Astrocyte (in vitro differentiated cells and primary cell): ENCODE measurements around the gene POU5F1. TPM values are rescaled to one million over a fixed set of nuclear protein-coding genes. Genes with fewer than 3 reads are reported as not detected.

Experiments used
- DNase-seq: peaks from one replicate; pipeline ENCODE4 v3.0.0-alpha.2; 2010; ENCODE audit warnings: low read depth
- FAIRE-seq: peaks from 2 replicates; lab custom pipeline; 2011; peaks lifted over from hg19 to GRCh38; lab: Jason Lieb, UNC
- H2AFZ ChIP-seq: 2 replicates; pipeline ENCODE4 v1.6.0; 2012; ENCODE audit warnings: low read depth, low read length, inconsistent platforms
- H3K27ac ChIP-seq: 2 replicates; pipeline ENCODE4 v1.5.1; 2011; ENCODE audit warnings: low read depth, low read length, inconsistent platforms
- H3K27me3 ChIP-seq: 2 replicates; pipeline ENCODE4 v1.6.0; 2011; ENCODE audit warnings: low read length, inconsistent platforms; ENCODE audit not compliant: insufficient read depth
- H3K36me3 ChIP-seq: 2 replicates; pipeline ENCODE4 v1.5.1; 2011; ENCODE audit warnings: low read length, inconsistent platforms; ENCODE audit not compliant: insufficient read depth
- H3K4me1 ChIP-seq: 2 replicates; pipeline ENCODE4 v1.5.1; 2011; ENCODE audit warnings: low read length, inconsistent platforms; ENCODE audit not compliant: insufficient read depth
- H3K4me2 ChIP-seq: 2 replicates; pipeline ENCODE4 v1.6.0; 2012; ENCODE audit warnings: low read length, inconsistent platforms
- H3K4me3 ChIP-seq: 2 replicates; pipeline ENCODE4 v1.5.1; 2011; ENCODE audit warnings: low read depth, mild to moderate bottlenecking, low read length, inconsistent platforms; ENCODE audit not compliant: insufficient read depth
- H3K79me2 ChIP-seq: 2 replicates; pipeline ENCODE4 v1.6.0; 2012; ENCODE audit warnings: mild to moderate bottlenecking, low read length, inconsistent platforms; ENCODE audit not compliant: insufficient read depth
- H3K9ac ChIP-seq: 2 replicates; pipeline ENCODE4 v1.6.0; 2012; ENCODE audit warnings: mild to moderate bottlenecking, low read length, inconsistent platforms
- H3K9me3 ChIP-seq: 2 replicates; pipeline ENCODE4 v1.5.1; 2012; ENCODE audit warnings: low read depth, mild to moderate bottlenecking, low read length, inconsistent platforms; ENCODE audit not compliant: insufficient read depth
- H4K20me1 ChIP-seq: 2 replicates; pipeline ENCODE4 v1.6.0; 2012; ENCODE audit warnings: low read length, inconsistent platforms; ENCODE audit not compliant: insufficient read depth
- H3K27ac Mint-ChIP-seq: one replicate; pipeline ENCODE4 v1.8.0; 2021; ENCODE audit warnings: mild to moderate bottlenecking, mixed read lengths; ENCODE audit not compliant: unreplicated experiment
- H3K27me3 Mint-ChIP-seq: one replicate; pipeline ENCODE4 v1.8.0; 2021; ENCODE audit warnings: low read depth, mixed read lengths; ENCODE audit not compliant: unreplicated experiment
- H3K36me3 Mint-ChIP-seq: one replicate; pipeline ENCODE4 v1.8.0; 2021; ENCODE audit warnings: low read depth, mixed read lengths; ENCODE audit not compliant: unreplicated experiment
- H3K4me1 Mint-ChIP-seq: one replicate; pipeline ENCODE4 v1.8.0; 2021; ENCODE audit warnings: low read depth, mixed read lengths; ENCODE audit not compliant: unreplicated experiment
- H3K4me3 Mint-ChIP-seq: one replicate; pipeline ENCODE4 v1.8.0; 2021; ENCODE audit warnings: mild to moderate bottlenecking, moderate library complexity, mixed read lengths; ENCODE audit not compliant: unreplicated experiment
- H3K9me3 Mint-ChIP-seq: one replicate; pipeline ENCODE4 v1.8.0; 2021; ENCODE audit warnings: mild to moderate bottlenecking, mixed read lengths; ENCODE audit not compliant: unreplicated experiment
- EZH2 ChIP-seq: IDR thresholded peaks from 2 replicates; pipeline ENCODE4 v1.6.1; 2012; ENCODE audit warnings: mild to moderate bottlenecking, low read length, inconsistent platforms; ENCODE audit not compliant: insufficient read depth
- total RNA-seq: library from RNA; stranded (reverse); gene quantifications from 2 replicates; pipeline ENCODE4 v1.2.1, GENCODE V29; 2021
- TF ChIP-seq, protein P1 (sequence below): IDR thresholded peaks from 2 replicates; pipeline ENCODE4 v1.5.1; 2011; ENCODE audit warnings: low read depth, mild to moderate bottlenecking, inconsistent platforms, low read length, moderate library complexity; ENCODE audit not compliant: insufficient read depth

POU5F1 gene
- total RNA-seq, 1 donor from 2014 or later: 5.4 TPM

GRCh38 chr6:31118178-31118577 lies 52.3 kb downstream of the POU5F1 start:
- no peaks in the 10 kb centered on the region for H3K9me3 Mint-ChIP-seq
- no peak overlapping the region for H3K27ac ChIP-seq
- FAIRE-seq (no peak), DNase-seq (no peak)
- peaks cover 47% of the 10 kb centered on the region for H3K4me1 Mint-ChIP-seq
- peaks cover 5% of the 10 kb centered on the region for H3K36me3 Mint-ChIP-seq
- H3K27me3 Mint-ChIP-seq: no peaks in the 10 kb centered on the region
- no peaks in the 10 kb centered on the region for H4K20me1 ChIP-seq
- no peak overlapping the region for H3K4me2 ChIP-seq
- no peak overlapping the region for H3K27ac Mint-ChIP-seq
- H3K4me3 Mint-ChIP-seq: no peak overlapping the region
- H3K9me3 ChIP-seq: no peaks in the 10 kb centered on the region
- no peak overlapping the region for H2AFZ ChIP-seq
- H3K4me1 ChIP-seq: peaks cover 31% of the 10 kb centered on the region
- no peak overlapping the region for H3K9ac ChIP-seq
- peaks cover 31% of the 10 kb centered on the region for H3K79me2 ChIP-seq
- H3K27me3 ChIP-seq: no peaks in the 10 kb centered on the region
- no peaks in the 10 kb centered on the region for H3K36me3 ChIP-seq
- TF ChIP-seq, protein P1, sequence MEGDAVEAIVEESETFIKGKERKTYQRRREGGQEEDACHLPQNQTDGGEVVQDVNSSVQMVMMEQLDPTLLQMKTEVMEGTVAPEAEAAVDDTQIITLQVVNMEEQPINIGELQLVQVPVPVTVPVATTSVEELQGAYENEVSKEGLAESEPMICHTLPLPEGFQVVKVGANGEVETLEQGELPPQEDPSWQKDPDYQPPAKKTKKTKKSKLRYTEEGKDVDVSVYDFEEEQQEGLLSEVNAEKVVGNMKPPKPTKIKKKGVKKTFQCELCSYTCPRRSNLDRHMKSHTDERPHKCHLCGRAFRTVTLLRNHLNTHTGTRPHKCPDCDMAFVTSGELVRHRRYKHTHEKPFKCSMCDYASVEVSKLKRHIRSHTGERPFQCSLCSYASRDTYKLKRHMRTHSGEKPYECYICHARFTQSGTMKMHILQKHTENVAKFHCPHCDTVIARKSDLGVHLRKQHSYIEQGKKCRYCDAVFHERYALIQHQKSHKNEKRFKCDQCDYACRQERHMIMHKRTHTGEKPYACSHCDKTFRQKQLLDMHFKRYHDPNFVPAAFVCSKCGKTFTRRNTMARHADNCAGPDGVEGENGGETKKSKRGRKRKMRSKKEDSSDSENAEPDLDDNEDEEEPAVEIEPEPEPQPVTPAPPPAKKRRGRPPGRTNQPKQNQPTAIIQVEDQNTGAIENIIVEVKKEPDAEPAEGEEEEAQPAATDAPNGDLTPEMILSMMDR: no peak
- no peak for TF ChIP-seq EZH2
- H3K4me3 ChIP-seq: no peak overlapping the region

DNA sequence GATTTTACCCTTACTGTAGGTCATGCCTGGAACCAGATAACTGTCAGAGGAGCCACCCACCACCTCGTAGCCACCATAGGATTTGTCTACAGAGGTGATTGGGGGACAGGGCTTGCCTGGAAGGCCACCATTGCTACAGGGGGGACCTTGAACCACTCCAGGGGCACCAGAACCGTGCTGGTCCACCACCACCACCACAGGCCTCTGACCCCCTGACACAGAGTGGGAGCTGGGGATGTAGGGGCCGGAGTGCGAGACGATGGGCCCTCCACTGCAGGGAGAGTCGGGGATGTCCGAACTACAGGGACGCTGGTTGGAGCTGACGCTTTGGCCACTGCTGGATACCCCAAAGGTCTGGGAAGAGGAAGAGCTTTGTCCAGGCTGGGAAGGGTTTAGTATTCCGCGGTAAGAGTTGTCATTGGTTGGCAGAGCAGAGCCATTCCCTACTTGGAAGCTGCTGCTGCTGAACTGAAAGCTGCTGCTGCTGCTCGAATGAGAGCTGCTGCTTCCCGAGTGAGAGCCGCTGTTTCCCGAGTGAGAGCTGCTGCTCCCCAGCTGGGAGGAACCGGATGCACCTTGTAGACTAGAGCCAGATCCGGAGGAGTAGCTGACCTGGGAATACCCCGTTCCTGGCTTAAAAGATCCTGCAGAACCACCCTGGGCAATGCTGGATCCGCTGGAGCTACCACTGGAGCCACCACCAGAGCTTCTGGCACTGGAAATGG lies 53.7 kb downstream of the POU5F1 start:
- H3K27me3 ChIP-seq: no peaks in the 10 kb centered on the region
- H4K20me1 ChIP-seq: no peaks in the 10 kb centered on the region
- no peak overlapping the region for H3K4me3 ChIP-seq
- no peak overlapping the region for H2AFZ ChIP-seq
- Mint-ChIP-seq H3K9me3 (no peaks in the 10 kb centered on the region), H3K27me3 (no peaks in the 10 kb centered on the region), H3K36me3 (peaks cover 3% of the 10 kb centered on the region), H3K27ac (no peak overlapping the region), H3K4me3 (no peak overlapping the region), H3K4me1 (peaks cover 45% of the 10 kb centered on the region)
- peaks cover 31% of the 10 kb centered on the region for H3K79me2 ChIP-seq
- no peaks in the 10 kb centered on the region for H3K9me3 ChIP-seq
- no peaks in the 10 kb centered on the region for H3K36me3 ChIP-seq
- DNase-seq (no peak), FAIRE-seq (no peak)
- H3K9ac ChIP-seq: no peak overlapping the region
- H3K4me1 ChIP-seq: peaks cover 24% of the 10 kb centered on the region
- no peak overlapping the region for H3K27ac ChIP-seq
- no peak overlapping the region for H3K4me2 ChIP-seq
- TF ChIP-seq EZH2: no peak
- TF ChIP-seq, protein P1: no peak

DNA sequence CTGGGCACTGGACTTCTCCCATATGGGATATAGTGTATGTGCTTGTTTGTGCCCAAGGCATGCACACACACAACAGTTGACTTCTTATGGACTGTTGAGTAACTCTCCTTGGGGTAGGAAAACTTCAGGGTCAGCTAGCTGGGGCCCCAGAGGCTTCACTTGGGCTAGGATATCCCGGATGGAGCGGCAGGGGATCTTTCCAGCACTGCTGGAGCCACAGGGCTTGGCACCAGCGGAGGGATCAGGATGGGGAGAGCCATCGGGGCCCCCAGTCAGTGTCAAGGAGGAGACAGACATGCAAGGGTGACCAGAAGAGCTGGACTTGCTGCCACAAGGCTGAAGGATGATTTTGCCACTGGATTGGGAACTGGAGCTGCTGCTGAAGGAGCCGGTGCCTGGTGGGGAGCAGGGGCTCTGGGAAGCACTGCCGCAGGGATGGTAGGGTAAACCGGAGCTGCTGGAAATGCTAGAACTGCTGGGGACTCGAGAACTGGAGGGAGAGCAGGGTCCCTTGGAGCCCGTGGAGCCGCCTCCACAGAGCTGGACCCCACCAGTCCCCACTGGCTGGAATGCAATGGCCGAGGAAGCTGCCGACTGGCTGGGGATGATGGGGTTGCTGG lies 54.4 kb downstream of the POU5F1 start:
- TF ChIP-seq EZH2: no peak
- peak overlapping the region; percentile 100 for H3K27ac Mint-ChIP-seq
- H3K4me3 ChIP-seq: no peak overlapping the region
- no peaks in the 10 kb centered on the region for H3K27me3 Mint-ChIP-seq
- peaks cover 2% of the 10 kb centered on the region for H3K36me3 Mint-ChIP-seq
- H3K4me2 ChIP-seq: peak overlapping the region; percentile 90
- H3K27ac ChIP-seq: no peak overlapping the region
- H4K20me1 ChIP-seq: no peaks in the 10 kb centered on the region
- FAIRE-seq: no peak
- H3K36me3 ChIP-seq: no peaks in the 10 kb centered on the region
- peaks cover 42% of the 10 kb centered on the region for H3K4me1 Mint-ChIP-seq
- no peak for DNase-seq
- peak overlapping the region; percentile 85 for H3K4me3 Mint-ChIP-seq
- no peaks in the 10 kb centered on the region for H3K9me3 Mint-ChIP-seq
- H3K27me3 ChIP-seq: peaks cover under 1% of the 10 kb centered on the region
- H3K79me2 ChIP-seq: peaks cover 31% of the 10 kb centered on the region
- H3K9me3 ChIP-seq: no peaks in the 10 kb centered on the region
- H3K4me1 ChIP-seq: peaks cover 24% of the 10 kb centered on the region
- no peak overlapping the region for H2AFZ ChIP-seq
- H3K9ac ChIP-seq: no peak overlapping the region
